ENCODE results near the gene CWC15. TPM values are rescaled to one million over a fixed set of nuclear protein-coding genes. Genes with fewer than 3 reads are reported as not detected.

Gene CWC15
- 41.1 and 48.3 TPM in 2 replicates for total RNA-seq

GRCh38 chr11:94973099-94973968 is at the start of gene CWC15, which contains the start of gene KDM4D:
Gene CWC15 (minus strand): TSS chr11:94973556. CDS start chr11:94972185, 1,371 bp downstream.
Gene KDM4D (plus strand): TSS chr11:94973709. CDS start chr11:94997373, 23,664 bp downstream.

Other genes starting within 250 kb of the CWC15 start
- 22.4 and 29.7 TPM in 2 replicates for gene AMOTL1, start 205.2 kb downstream of the CWC15 start, total RNA-seq
- gene KDM4D, start 153 bp upstream of the CWC15 start, total RNA-seq, result 0.09 and 0.47 TPM in 2 replicates
- gene KDM4E, start 51.7 kb upstream of the CWC15 start, total RNA-seq, result under 0.01 TPM in 1 of 2 replicates, not detected in the other
- not detected in 2 replicates for gene KDM4F, start 75.9 kb upstream of the CWC15 start, total RNA-seq
- gene SRSF8, start 93.4 kb upstream of the CWC15 start, total RNA-seq, result 6.9 and 8.5 TPM in 2 replicates
- gene ENDOD1, start 116.3 kb upstream of the CWC15 start, total RNA-seq, result 28.2 and 30.3 TPM in 2 replicates